ENCODE data around the gene HRH4. TPM values are rescaled to one million over a fixed set of nuclear protein-coding genes. Genes with fewer than 3 reads are reported as not detected.

Gene HRH4
- total RNA-seq, 2 donors from 2014 or later = 2.5 TPM; not detected in 1

DNA sequence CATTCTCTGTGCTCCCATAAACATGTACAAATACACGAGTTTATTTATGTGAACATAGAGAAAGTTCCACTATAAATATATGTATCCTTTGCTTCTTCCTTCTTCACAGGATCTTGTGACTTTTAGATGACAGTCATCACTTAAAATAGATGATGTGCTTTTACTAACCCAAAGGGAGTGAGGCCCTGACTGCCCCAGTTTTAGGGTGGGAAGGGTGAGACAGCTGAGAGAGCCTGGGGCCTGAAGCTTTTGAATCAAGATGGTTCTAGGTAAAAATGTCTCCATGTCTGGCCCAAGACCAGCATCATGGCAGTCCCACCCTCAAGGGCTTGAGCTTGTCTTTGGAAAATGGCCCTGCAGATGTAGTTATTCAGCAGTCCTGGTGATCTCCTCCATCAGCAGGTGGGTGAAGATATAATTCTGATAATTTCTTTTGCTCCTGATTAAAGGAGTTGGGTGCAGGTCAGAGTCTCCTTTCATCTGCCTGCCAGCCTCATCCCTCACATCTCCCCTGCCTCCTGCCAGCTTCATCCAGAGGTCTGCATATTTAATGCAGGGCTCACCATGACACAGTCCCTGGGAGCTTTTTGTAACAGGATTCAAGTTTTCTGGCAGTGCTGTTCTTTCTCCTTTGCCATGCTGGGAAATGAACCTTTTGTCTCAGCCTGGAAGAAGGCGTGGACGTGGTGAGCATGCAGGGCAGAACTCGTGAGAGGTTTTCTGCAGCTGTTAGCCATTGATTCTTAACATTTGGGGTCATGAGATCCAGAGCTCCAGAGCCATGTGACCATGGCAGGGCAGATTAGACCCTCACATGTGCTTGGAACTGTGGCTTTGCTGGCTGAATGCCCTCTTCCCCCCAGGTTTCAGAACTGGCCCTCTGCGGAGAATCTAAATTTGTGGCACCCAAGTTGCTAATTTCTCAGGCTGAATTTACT is 2.7 kb downstream of the HRH4 start:
- no peak overlapping the region for H3K4me3 ChIP-seq
- no peaks in the 10 kb centered on the region for H3K27me3 ChIP-seq (replicated peaks; ENCODE audit: insufficient read depth)
- H3K36me3 ChIP-seq = no peaks in the 10 kb centered on the region
- no peak for ATAC-seq (ENCODE audit: insufficient number of reproducible peaks, low FRiP score, low read depth)
- H3K9me3 ChIP-seq = no peaks in the 10 kb centered on the region
- TF ChIP-seq, protein P1, sequence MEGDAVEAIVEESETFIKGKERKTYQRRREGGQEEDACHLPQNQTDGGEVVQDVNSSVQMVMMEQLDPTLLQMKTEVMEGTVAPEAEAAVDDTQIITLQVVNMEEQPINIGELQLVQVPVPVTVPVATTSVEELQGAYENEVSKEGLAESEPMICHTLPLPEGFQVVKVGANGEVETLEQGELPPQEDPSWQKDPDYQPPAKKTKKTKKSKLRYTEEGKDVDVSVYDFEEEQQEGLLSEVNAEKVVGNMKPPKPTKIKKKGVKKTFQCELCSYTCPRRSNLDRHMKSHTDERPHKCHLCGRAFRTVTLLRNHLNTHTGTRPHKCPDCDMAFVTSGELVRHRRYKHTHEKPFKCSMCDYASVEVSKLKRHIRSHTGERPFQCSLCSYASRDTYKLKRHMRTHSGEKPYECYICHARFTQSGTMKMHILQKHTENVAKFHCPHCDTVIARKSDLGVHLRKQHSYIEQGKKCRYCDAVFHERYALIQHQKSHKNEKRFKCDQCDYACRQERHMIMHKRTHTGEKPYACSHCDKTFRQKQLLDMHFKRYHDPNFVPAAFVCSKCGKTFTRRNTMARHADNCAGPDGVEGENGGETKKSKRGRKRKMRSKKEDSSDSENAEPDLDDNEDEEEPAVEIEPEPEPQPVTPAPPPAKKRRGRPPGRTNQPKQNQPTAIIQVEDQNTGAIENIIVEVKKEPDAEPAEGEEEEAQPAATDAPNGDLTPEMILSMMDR (IDR thresholded peaks at IDR 0.05) = no peak
- no peak overlapping the region for H3K27ac ChIP-seq
- H3K4me1 ChIP-seq (ENCODE audit: control insufficient read depth in 1 of 2, low read depth in 2 of 2) = no peaks in the 10 kb centered on the region
- DNase-seq (ENCODE audit: low spot score) = no peak

DNA sequence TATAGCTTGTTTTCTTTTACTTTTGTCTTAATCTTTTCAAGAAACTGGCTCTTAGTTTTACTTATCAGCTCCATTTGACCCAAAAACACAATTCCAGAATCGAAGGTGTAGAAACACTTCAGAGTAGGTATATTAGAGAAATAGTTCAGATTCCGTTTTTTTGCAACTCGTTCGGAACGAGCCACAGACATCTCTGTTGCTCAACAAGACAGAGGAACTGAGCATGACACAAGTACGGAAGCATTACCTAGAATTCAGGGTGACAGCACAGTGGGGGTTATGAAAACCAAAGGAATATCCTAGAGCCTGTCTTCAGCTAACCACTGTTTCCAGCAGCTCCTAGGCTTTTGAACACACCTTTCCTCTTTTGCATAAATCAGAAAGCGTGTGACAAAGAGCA is 5.0 kb downstream of the HRH4 start:
- Histone ChIP-seq H3K36me3 (no peaks in the 10 kb centered on the region), H3K9me3 (no peaks in the 10 kb centered on the region), H3K27ac (no peak overlapping the region), H3K4me3 (no peak overlapping the region), H3K4me1 (ENCODE audit: control insufficient read depth in 1 of 2, low read depth in 2 of 2) (no peaks in the 10 kb centered on the region), H3K27me3 (replicated peaks; ENCODE audit: insufficient read depth) (no peaks in the 10 kb centered on the region)
- DNase-seq (ENCODE audit: low spot score) = no peak
- no peak for ATAC-seq (ENCODE audit: insufficient number of reproducible peaks, low FRiP score, low read depth)
- TF ChIP-seq, protein P1 (IDR thresholded peaks at IDR 0.05) = no peak

DNA sequence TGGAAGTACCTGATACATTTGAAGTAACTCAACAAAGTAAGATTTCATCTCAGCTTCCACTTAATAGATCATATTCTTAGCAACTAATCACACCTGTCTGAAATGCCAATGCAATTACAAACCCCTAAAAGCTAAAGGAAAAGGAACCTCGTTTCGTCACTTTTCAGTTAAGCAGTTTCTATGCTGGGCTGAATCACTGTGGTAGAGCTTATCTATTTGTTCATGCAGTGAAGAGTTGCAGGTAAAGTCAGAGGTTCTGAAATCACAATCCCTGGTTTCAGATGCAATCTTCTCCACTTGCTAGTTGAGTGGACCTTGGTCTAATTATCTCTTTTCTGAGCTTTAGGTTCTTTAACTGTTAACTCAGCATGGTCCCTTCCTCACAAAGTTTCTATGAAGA is 6.3 kb downstream of the HRH4 start:
- H3K27me3 ChIP-seq (replicated peaks; ENCODE audit: insufficient read depth) = no peaks in the 10 kb centered on the region
- H3K36me3 ChIP-seq = no peaks in the 10 kb centered on the region
- DNase-seq (ENCODE audit: low spot score) (no peak), ATAC-seq (ENCODE audit: insufficient number of reproducible peaks, low FRiP score, low read depth) (no peak)
- H3K4me1 ChIP-seq (ENCODE audit: control insufficient read depth in 1 of 2, low read depth in 2 of 2) = no peaks in the 10 kb centered on the region
- no peak overlapping the region for H3K4me3 ChIP-seq
- TF ChIP-seq, protein P1 (IDR thresholded peaks at IDR 0.05) = no peak
- H3K9me3 ChIP-seq = no peaks in the 10 kb centered on the region
- H3K27ac ChIP-seq = no peak overlapping the region

DNA sequence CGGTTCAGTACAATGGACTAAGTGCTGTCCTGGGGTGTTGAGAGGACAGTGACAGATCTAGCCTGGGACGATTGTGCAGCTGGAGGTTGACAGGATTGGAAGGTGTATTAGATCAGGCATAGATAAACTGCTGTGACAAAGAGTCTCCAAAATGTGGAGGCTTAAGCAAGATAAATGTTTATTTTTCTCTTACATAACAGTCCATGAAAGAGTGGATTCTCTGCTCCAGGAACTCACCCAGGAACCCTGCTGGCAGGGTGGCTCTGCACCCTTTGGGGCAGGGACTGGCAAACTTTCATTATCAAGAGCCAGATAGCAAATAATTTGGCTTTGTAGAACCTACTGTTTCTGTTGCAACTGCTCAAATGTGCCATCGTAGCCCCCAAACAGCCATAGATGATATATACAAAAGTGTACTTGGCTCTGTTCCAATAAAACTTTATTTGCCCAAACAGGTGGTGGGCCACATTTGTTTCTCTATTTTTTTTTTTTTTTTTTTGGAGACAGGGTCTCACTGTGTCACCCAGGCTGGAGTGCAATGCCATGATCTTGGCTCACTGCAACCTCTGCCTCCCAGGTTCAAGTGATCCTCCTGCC is 9.7 kb downstream of the HRH4 start:
- TF ChIP-seq, protein P1 (IDR thresholded peaks at IDR 0.05) = no peak
- H3K4me1 ChIP-seq (ENCODE audit: control insufficient read depth in 1 of 2, low read depth in 2 of 2) = no peaks in the 10 kb centered on the region
- no peak overlapping the region for H3K27ac ChIP-seq
- DNase-seq (ENCODE audit: low spot score) (no peak), ATAC-seq (ENCODE audit: insufficient number of reproducible peaks, low FRiP score, low read depth) (no peak)
- no peaks in the 10 kb centered on the region for H3K27me3 ChIP-seq (replicated peaks; ENCODE audit: insufficient read depth)
- no peaks in the 10 kb centered on the region for H3K36me3 ChIP-seq
- H3K9me3 ChIP-seq = no peaks in the 10 kb centered on the region
- H3K4me3 ChIP-seq = no peak overlapping the region

DNA sequence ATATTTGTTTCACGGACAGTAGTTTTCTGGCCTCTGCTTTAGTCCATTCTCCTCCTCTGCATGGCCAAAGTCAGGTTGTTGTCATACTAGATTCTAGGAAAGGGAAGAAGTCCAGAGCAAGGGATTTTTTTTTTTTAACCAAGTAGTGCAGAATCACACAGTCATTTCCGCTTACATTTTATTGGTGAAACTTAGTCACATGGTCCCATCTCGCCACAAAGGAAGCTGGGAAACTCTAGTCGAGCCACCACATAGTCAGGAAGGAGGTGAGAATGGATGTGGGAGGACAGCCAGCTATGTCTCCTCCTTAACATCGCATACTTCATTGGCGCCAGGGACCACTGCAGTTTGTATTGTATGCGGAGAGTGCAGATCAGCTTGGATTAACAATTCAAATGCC is 10.4 kb downstream of the HRH4 start:
- TF ChIP-seq, protein P1 (IDR thresholded peaks at IDR 0.05) = no peak
- Histone ChIP-seq H3K27me3 (replicated peaks; ENCODE audit: insufficient read depth) (no peaks in the 10 kb centered on the region), H3K4me1 (ENCODE audit: control insufficient read depth in 1 of 2, low read depth in 2 of 2) (no peaks in the 10 kb centered on the region), H3K4me3 (no peak overlapping the region), H3K36me3 (no peaks in the 10 kb centered on the region), H3K9me3 (no peaks in the 10 kb centered on the region), H3K27ac (no peak overlapping the region)
- DNase-seq (ENCODE audit: low spot score) = no peak
- no peak for ATAC-seq (ENCODE audit: insufficient number of reproducible peaks, low FRiP score, low read depth)
